Measurements from ENCODE around the gene SGPL1. TPM values are rescaled to one million over a fixed set of nuclear protein-coding genes. Genes with fewer than 3 reads are reported as not detected.

The SGPL1 gene
- total RNA-seq, 4 donors from 2014 or later, result 24.9 to 65.4 (median 61.3) TPM

- in situ Hi-C loops (cut with MboI; ENCODE audit: low pct_ligation_motif_present in 1 of 4, low pct_unique_long_range_greater_than_20kb in 1 of 4, low sequenced_read_pairs in 3 of 4), result no loop called here
- Histone ChIP-seq H3K36me3 (no peaks in the 10 kb centered on the region), H3K4me3 (no peak overlapping the region), H3K27me3 (no peaks in the 10 kb centered on the region), H3K9me3 (no peaks in the 10 kb centered on the region), H3K4me1 (peaks cover 0 to 6% (median 1%) of the 10 kb centered on the region in 4 donors), H3K27ac (no peak overlapping the region)
- TF ChIP-seq POLR2AphosphoS5 (IDR thresholded peaks at IDR 0.05) (no peak), CTCF (IDR thresholded peaks at IDR 0.05) (no peak), POLR2A (IDR thresholded peaks at IDR 0.05) (no peak), EP300 (IDR thresholded peaks at IDR 0.05; ENCODE audit: low read depth) (no peak)
- WGBS, 2 donors (ENCODE audit: low coverage in 1 of 2), result 94% methylated on average over 18 of the region's 18 CpGs; no CpG with 5 or more reads in 1 of the 2 donors
- intact Hi-C loops (cut with DNase I; ENCODE audit: low total_unique reads), result no loop called here
- no peak for DNase-seq
Measured at GRCh38 chr10:70777063-70777875, 38.5 kb upstream of the SGPL1 start.

- no peak overlapping the region for H3K4me3 ChIP-seq
- no peak for DNase-seq
- H3K9me3 ChIP-seq, result no peaks in the 10 kb centered on the region
- TF ChIP-seq EP300 (IDR thresholded peaks at IDR 0.05; ENCODE audit: low read depth), result no peak
- TF ChIP-seq CTCF (IDR thresholded peaks at IDR 0.05), result no peak
- TF ChIP-seq POLR2A (IDR thresholded peaks at IDR 0.05), result no peak
- no peak for TF ChIP-seq POLR2AphosphoS5 (IDR thresholded peaks at IDR 0.05)
- 72% methylated on average over 9 of the region's 9 CpGs; no CpG with 5 or more reads in 1 of the 2 donors for WGBS, 2 donors (ENCODE audit: low coverage in 1 of 2)
- no peaks in the 10 kb centered on the region for H3K36me3 ChIP-seq
- in situ Hi-C loops (cut with MboI; ENCODE audit: low pct_ligation_motif_present in 1 of 4, low pct_unique_long_range_greater_than_20kb in 1 of 4, low sequenced_read_pairs in 3 of 4) (no loop called here), intact Hi-C loops (cut with DNase I; ENCODE audit: low total_unique reads) (no loop called here)
- peaks cover 0 to 6% (median 1%) of the 10 kb centered on the region in 4 donors for H3K4me1 ChIP-seq
- no peak overlapping the region for H3K27ac ChIP-seq
- no peaks in the 10 kb centered on the region for H3K27me3 ChIP-seq
Measured at GRCh38 chr10:70778267-70778924, 37.4 kb upstream of the SGPL1 start.

DNA sequence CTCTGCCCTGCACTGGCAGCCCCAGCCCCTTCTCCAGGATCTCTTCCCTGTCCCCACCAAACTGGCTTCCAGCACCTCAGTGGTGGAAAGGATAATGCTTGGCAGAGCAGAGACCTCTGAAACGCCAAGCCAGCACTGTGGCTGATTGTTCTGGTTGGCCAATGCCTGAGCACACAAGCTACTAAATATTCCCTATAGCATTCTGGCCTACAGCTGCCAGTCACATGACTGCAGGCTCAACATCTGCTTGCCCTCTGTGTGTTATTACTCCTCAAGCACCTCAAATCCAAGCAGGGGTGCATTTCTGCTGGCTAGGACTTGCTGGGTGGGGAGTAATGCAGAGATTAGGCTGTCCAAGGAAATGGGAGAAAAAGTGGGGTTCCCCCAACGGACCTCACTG, 36.7 kb upstream of the SGPL1 start:
- WGBS, 2 donors (ENCODE audit: low coverage in 1 of 2), result 50 to 71% methylated on average over 1 to 2 of the region's 2 CpGs
- Histone ChIP-seq H3K4me1 (peaks cover 0 to 6% (median 1%) of the 10 kb centered on the region in 4 donors), H3K27me3 (no peaks in the 10 kb centered on the region), H3K36me3 (no peaks in the 10 kb centered on the region), H3K4me3 (no peak overlapping the region), H3K9me3 (no peaks in the 10 kb centered on the region), H3K27ac (no peak overlapping the region)
- intact Hi-C loops (cut with DNase I; ENCODE audit: low total_unique reads) (no loop called here), in situ Hi-C loops (cut with MboI; ENCODE audit: low pct_ligation_motif_present in 1 of 4, low pct_unique_long_range_greater_than_20kb in 1 of 4, low sequenced_read_pairs in 3 of 4) (no loop called here)
- no peak for DNase-seq
- TF ChIP-seq EP300 (IDR thresholded peaks at IDR 0.05; ENCODE audit: low read depth) (no peak), POLR2A (IDR thresholded peaks at IDR 0.05) (no peak), CTCF (IDR thresholded peaks at IDR 0.05) (no peak), POLR2AphosphoS5 (IDR thresholded peaks at IDR 0.05) (no peak)

GRCh38 chr10:70779511-70780369, 36.0 kb upstream of the SGPL1 start:
- H3K4me1 ChIP-seq, result peaks cover 0 to 6% (median 1%) of the 10 kb centered on the region in 4 donors
- no peak overlapping the region for H3K27ac ChIP-seq
- intact Hi-C loops (cut with DNase I; ENCODE audit: low total_unique reads) (no loop called here), in situ Hi-C loops (cut with MboI; ENCODE audit: low pct_ligation_motif_present in 1 of 4, low pct_unique_long_range_greater_than_20kb in 1 of 4, low sequenced_read_pairs in 3 of 4) (no loop called here)
- WGBS, 2 donors (ENCODE audit: low coverage in 1 of 2), result 69% methylated on average over 16 of the region's 16 CpGs; no CpG with 5 or more reads in 1 of the 2 donors
- H3K36me3 ChIP-seq, result no peaks in the 10 kb centered on the region
- no peak for TF ChIP-seq POLR2A (IDR thresholded peaks at IDR 0.05)
- DNase-seq, result peak; percentile 53
- H3K27me3 ChIP-seq, result no peaks in the 10 kb centered on the region
- H3K9me3 ChIP-seq, result no peaks in the 10 kb centered on the region
- no peak overlapping the region for H3K4me3 ChIP-seq
